Upper lobe of left lung (tissue), 4 donors: ENCODE results near the gene CMAS.

Experiments
- CTCF ChIP-seq, 6 experiments: fragments of 450-650 bp in 4 of 6; fragments of 200-600 bp in 2 of 6; sonication (generic) in 2 of 6; IDR thresholded peaks; one replicate each; pipeline ENCODE4 v1.5.1; 2016 to 2019; ENCODE audit warnings: antibody characterized with exemption in 6 of 6
- EP300 ChIP-seq, 4 donors: sonication (generic); formaldehyde crosslinking; IDR thresholded peaks; one replicate each; pipeline ENCODE4 v1.5.1; 2017; ENCODE audit warnings: antibody characterized with exemption in 4 of 4, control low read depth in 2 of 4
- POLR2A ChIP-seq, 4 donors: fragments of 450-650 bp; IDR thresholded peaks; one replicate each; pipeline ENCODE4 v1.5.1; 2016 to 2017; ENCODE audit warnings: antibody characterized with exemption in 4 of 4, mild to moderate bottlenecking in 2 of 4
- POLR2AphosphoS5 ChIP-seq, 2 donors: sonication (generic); formaldehyde crosslinking; IDR thresholded peaks; one replicate each; pipeline ENCODE4 v1.5.1; 2017; ENCODE audit warnings: antibody characterized with exemption in 2 of 2

- TF ChIP-seq POLR2A (IDR thresholded peaks at IDR 0.05) (no peak), CTCF (IDR thresholded peaks at IDR 0.05) (peak in 4 of 6 experiments; percentile 15 to 38 (median 24)), EP300 (IDR thresholded peaks at IDR 0.05) (no peak), POLR2AphosphoS5 (IDR thresholded peaks at IDR 0.05) (no peak)
Observed at GRCh38 chr12:22018860-22019259, 27.2 kb upstream of the CMAS start.
